GM12874 (cell line): ENCODE results near the gene CEP85L.

ENCODE experiments used
- CTCF ChIP-seq: IDR thresholded peaks from 2 replicates; pipeline ENCODE4 v1.5.1; 2011; ENCODE audit warnings: low read depth, mild to moderate bottlenecking, control low read depth, low read length, moderate library complexity; ENCODE audit not compliant: insufficient read depth

CEP85L gene

GRCh38 chr6:118546880-118547218 is 104.5 kb downstream of the CEP85L start:
- TF ChIP-seq CTCF: no peak

DNA sequence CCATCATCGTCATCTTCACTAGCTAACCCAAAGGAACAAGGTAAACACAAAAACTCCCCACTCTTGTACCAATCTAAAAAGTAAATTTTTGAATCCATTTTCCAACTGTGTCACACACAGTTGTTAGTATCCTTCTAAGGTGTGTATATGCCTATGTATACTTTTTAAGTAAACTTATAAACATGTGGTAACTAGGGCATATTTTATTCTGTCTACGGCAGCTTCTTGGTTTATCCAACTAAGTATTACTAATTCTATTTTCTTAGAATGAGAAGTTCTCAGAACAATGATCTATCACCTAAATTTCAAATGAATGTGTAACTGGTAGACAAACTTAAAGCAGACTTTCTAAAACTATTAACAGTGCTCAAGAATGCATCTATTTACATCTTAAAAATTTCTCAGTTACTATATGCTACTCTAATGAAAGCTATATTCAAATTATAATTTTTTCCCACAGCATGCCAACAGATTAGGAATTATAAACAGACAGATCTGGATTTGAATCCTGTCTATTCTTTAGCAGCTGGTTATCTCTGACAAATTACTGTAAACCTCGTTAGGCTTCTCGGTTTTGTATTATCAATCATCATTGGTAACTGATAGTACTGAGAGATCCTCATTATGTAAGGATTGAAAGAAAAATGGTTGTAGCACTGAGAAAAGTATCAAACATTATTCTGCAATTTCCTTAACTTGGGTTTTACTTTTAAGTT is 105.1 kb downstream of the CEP85L start:
- no peak for TF ChIP-seq CTCF

- no peak for TF ChIP-seq CTCF
These were observed 107.3 kb downstream of the CEP85L start for GRCh38 chr6:118544105-118544504.

- TF ChIP-seq CTCF: no peak
These were observed 109.0 kb downstream of the CEP85L start for GRCh38 chr6:118542184-118542952.

DNA sequence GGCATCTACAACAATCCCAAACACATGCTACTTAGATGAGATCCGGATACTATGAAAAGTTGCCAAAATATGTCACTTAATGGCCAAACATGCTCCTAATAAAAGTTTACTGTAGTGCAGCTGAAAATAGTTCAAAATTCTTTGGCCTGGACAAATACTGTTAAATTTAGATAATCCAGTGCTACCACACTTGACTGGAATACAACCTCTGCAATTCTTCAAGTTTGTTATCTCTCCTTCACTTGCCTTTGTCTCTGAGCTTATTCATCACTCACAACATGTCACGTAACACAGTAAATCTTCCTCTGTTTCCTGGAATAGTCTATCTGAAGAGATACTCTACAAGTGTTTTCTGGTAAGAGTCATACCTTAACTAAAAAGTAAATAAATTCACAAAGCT is 113.8 kb downstream of the CEP85L start:
- TF ChIP-seq CTCF: no peak

- TF ChIP-seq CTCF: no peak
These were observed 114.9 kb downstream of the CEP85L start for GRCh38 chr6:118536478-118536877.

- no peak for TF ChIP-seq CTCF
These were observed 116.1 kb downstream of the CEP85L start for GRCh38 chr6:118535176-118535844.
